HepG2 (cell line): ENCODE data around the gene SLFN14. TPM values are rescaled to one million over a fixed set of nuclear protein-coding genes. Genes with fewer than 3 reads are reported as not detected.

ENCODE experiments used
- BRCA1 ChIP-seq: sonication (generic); formaldehyde crosslinking; IDR thresholded peaks from 2 replicates; pipeline ENCODE4 v1.4.0; 2020; ENCODE audit warnings: missing genetic modification reagents
- FOSL1 ChIP-seq: sonication (generic); formaldehyde crosslinking; IDR thresholded peaks from 2 replicates; pipeline ENCODE4 v1.9.0; 2021; ENCODE audit warnings: missing genetic modification reagents, borderline replicate concordance
- GLI4 ChIP-seq: sonication (generic); formaldehyde crosslinking; IDR thresholded peaks from 2 replicates; pipeline ENCODE4 v1.5.1; 2020; ENCODE audit warnings: missing genetic modification reagents, mild to moderate bottlenecking, moderate library complexity, borderline replicate concordance
- ISX ChIP-seq: sonication (generic); formaldehyde crosslinking; conservative IDR thresholded peaks from 2 replicates; pipeline ENCODE4 v1.5.0; 2020; ENCODE audit warnings: missing genetic modification reagents
- NKX3-1 ChIP-seq: sonication (generic); formaldehyde crosslinking; IDR thresholded peaks from 2 replicates; pipeline ENCODE4 v1.5.0; 2020; ENCODE audit warnings: missing genetic modification reagents
- NONO ChIP-seq, 2 experiments: fragments of 450-650 bp in 1 of 2; sonication (generic) in 1 of 2; formaldehyde crosslinking in 1 of 2; IDR thresholded peaks in 1 of 2; conservative IDR thresholded peaks in 1 of 2; 2 replicates each; pipeline versions ENCODE4 v1.6.1 to v1.8.0; 2017 to 2022; ENCODE audit warnings: mild to moderate bottlenecking in 1 of 2, missing genetic modification reagents in 1 of 2, moderate library complexity in 1 of 2
- NRL ChIP-seq: sonication (generic); formaldehyde crosslinking; IDR thresholded peaks from 2 replicates; pipeline ENCODE4 v1.5.0; 2020; ENCODE audit warnings: missing genetic modification reagents, mild to moderate bottlenecking, moderate library complexity, borderline replicate concordance
- SMC3 ChIP-seq: IDR thresholded peaks from 2 replicates; pipeline ENCODE4 v1.6.1; 2011; ENCODE audit warnings: low read length, improper control_type of control experiment
- TEAD2 ChIP-seq: sonication (generic); formaldehyde crosslinking; IDR thresholded peaks from 2 replicates; pipeline ENCODE4 v1.9.0; 2021; ENCODE audit warnings: missing genetic modification reagents
- ZBTB21 ChIP-seq: sonication (generic); formaldehyde crosslinking; IDR thresholded peaks from 2 replicates; pipeline ENCODE4 v1.4.0; 2020; ENCODE audit warnings: missing genetic modification reagents
- ZFP82 ChIP-seq: sonication (generic); formaldehyde crosslinking; IDR thresholded peaks from 2 replicates; pipeline ENCODE4 v1.5.1; 2020; ENCODE audit warnings: mild to moderate bottlenecking, missing genetic modification reagents, borderline replicate concordance
- polyA plus RNA-seq, 8 experiments: library from polyadenylated mRNA; depleted of rRNA in 3 of 8; stranded (reverse) in 7 of 8; unstranded in 1 of 8; fragments of >200 nt; fragmentation: Illumina TruSeq in 4 of 8; extraction: Trizol in 4 of 8; gene quantifications; 2 replicates each; pipeline versions ENCODE4 v1.2.1 to v1.2.3, GENCODE V29; 2011 to 2016; ENCODE audit warnings: low read depth in 4 of 8, missing spikeins in 1 of 8, mixed read lengths in 1 of 8; ENCODE audit not compliant: insufficient read depth in 1 of 8
- total RNA-seq, 5 experiments: library from RNA; depleted of rRNA; stranded (reverse); fragments of >200 nt; fragmentation: Illumina TruSeq; extraction: Trizol; gene quantifications; 2 replicates each; pipeline ENCODE4 v1.2.3, GENCODE V29; 2016; ENCODE audit warnings: low read depth in 1 of 5
- TF ChIP-seq, protein P1 (sequence below): sonication (generic); formaldehyde crosslinking; IDR thresholded peaks from 2 replicates; pipeline ENCODE4 v1.5.1; 2020; ENCODE audit warnings: missing genetic modification reagents, mild to moderate bottlenecking, borderline replicate concordance
- TF ChIP-seq, protein P2 (sequence below), 2 experiments: sonication (generic) in 1 of 2; formaldehyde crosslinking in 1 of 2; IDR thresholded peaks; 2 replicates each; pipeline versions ENCODE4 v1.4.0 to v1.6.1; 2016 to 2020; ENCODE audit warnings: borderline replicate concordance in 1 of 2, low read depth in 1 of 2, mild to moderate bottlenecking in 1 of 2, missing genetic modification reagents in 1 of 2
- TF ChIP-seq, protein P3 (sequence below): IDR thresholded peaks from 2 replicates; pipeline ENCODE4 v1.6.1; 2012; ENCODE audit warnings: inconsistent platforms
- TF ChIP-seq, protein P4 (sequence below): sonication (generic); formaldehyde crosslinking; IDR thresholded peaks from 2 replicates; pipeline ENCODE4 v1.4.0; 2020; ENCODE audit warnings: missing genetic modification reagents

SLFN14 gene
- total and polyA plus RNA-seq, 2 of the 13 experiments (the other 11 are each of a cell fraction or from before 2014, with no cell fraction given) = not detected

DNA sequence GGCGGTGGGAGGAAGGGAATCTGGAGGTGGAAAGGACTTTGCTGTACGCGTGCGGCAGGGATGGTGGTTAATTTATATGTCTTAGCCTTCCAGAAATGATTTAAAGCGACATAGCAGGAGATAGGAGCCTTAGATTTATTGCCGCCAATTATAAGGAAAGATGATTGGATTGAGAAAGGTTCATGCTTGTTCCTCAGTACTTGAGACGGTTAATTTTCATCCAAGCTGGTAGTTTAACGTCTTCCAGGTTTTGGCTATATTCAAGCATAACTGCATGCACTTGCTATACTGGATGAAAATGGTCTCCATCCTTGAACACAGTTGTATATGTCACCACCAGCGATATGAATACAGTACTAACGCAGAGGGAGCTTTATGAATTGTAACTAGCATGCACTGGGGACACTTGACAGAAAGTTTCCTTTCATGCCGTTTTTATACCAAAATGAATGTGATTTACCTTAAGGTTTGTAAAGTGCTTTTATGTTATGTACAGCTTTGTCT, 18.4 kb upstream of the SLFN14 start (continued):
- TF ChIP-seq, protein P1, sequence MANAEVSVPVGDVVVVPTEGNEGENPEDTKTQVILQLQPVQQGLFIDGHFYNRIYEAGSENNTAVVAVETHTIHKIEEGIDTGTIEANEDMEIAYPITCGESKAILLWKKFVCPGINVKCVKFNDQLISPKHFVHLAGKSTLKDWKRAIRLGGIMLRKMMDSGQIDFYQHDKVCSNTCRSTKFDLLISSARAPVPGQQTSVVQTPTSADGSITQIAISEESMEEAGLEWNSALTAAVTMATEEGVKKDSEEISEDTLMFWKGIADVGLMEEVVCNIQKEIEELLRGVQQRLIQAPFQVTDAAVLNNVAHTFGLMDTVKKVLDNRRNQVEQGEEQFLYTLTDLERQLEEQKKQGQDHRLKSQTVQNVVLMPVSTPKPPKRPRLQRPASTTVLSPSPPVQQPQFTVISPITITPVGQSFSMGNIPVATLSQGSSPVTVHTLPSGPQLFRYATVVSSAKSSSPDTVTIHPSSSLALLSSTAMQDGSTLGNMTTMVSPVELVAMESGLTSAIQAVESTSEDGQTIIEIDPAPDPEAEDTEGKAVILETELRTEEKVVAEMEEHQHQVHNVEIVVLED (CRISPR knock-in tag) = no peak
- TF ChIP-seq ZBTB21 (no peak), ZFP82 (no peak), BRCA1 (0 out of 2 replicates have a peak, but pooled peaks have one; percentile 8), NRL (CRISPR knock-in tag) (no peak), ISX (CRISPR knock-in tag) (0 out of 2 replicates have a peak, but pooled peaks have one; percentile 22), SMC3 (no peak), TEAD2 (0 out of 2 replicates have a peak, but pooled peaks have one; percentile 8), NKX3-1 (CRISPR knock-in tag) (0 out of 2 replicates have a peak, but pooled peaks have one; percentile 4), GLI4 (no peak), NONO (IDR thresholded peaks at IDR 0.05) (no peak), NONO (CRISPR knock-in tag; conservative IDR thresholded peaks at IDR 0.05) (no peak), FOSL1 (no peak)
- TF ChIP-seq, protein P2, sequence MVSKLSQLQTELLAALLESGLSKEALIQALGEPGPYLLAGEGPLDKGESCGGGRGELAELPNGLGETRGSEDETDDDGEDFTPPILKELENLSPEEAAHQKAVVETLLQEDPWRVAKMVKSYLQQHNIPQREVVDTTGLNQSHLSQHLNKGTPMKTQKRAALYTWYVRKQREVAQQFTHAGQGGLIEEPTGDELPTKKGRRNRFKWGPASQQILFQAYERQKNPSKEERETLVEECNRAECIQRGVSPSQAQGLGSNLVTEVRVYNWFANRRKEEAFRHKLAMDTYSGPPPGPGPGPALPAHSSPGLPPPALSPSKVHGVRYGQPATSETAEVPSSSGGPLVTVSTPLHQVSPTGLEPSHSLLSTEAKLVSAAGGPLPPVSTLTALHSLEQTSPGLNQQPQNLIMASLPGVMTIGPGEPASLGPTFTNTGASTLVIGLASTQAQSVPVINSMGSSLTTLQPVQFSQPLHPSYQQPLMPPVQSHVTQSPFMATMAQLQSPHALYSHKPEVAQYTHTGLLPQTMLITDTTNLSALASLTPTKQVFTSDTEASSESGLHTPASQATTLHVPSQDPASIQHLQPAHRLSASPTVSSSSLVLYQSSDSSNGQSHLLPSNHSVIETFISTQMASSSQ (IDR thresholded peaks at IDR 0.05; ENCODE audit: low read depth) = no peak
- TF ChIP-seq, protein P2 (CRISPR knock-in tag; IDR thresholded peaks at IDR 0.05; ENCODE audit: borderline replicate concordance) = no peak
- TF ChIP-seq, protein P3, sequence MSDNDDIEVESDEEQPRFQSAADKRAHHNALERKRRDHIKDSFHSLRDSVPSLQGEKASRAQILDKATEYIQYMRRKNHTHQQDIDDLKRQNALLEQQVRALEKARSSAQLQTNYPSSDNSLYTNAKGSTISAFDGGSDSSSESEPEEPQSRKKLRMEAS = no peak
- TF ChIP-seq, protein P4, sequence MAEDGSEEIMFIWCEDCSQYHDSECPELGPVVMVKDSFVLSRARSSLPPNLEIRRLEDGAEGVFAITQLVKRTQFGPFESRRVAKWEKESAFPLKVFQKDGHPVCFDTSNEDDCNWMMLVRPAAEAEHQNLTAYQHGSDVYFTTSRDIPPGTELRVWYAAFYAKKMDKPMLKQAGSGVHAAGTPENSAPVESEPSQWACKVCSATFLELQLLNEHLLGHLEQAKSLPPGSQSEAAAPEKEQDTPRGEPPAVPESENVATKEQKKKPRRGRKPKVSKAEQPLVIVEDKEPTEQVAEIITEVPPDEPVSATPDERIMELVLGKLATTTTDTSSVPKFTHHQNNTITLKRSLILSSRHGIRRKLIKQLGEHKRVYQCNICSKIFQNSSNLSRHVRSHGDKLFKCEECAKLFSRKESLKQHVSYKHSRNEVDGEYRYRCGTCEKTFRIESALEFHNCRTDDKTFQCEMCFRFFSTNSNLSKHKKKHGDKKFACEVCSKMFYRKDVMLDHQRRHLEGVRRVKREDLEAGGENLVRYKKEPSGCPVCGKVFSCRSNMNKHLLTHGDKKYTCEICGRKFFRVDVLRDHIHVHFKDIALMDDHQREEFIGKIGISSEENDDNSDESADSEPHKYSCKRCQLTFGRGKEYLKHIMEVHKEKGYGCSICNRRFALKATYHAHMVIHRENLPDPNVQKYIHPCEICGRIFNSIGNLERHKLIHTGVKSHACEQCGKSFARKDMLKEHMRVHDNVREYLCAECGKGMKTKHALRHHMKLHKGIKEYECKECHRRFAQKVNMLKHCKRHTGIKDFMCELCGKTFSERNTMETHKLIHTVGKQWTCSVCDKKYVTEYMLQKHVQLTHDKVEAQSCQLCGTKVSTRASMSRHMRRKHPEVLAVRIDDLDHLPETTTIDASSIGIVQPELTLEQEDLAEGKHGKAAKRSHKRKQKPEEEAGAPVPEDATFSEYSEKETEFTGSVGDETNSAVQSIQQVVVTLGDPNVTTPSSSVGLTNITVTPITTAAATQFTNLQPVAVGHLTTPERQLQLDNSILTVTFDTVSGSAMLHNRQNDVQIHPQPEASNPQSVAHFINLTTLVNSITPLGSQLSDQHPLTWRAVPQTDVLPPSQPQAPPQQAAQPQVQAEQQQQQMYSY (CRISPR knock-in tag) = no peak
